ENCODE measurements around the gene EIF3A.
A peak's percentile ranks its signal among the peaks of the same experiment; 100 is the strongest.
"Not testable (repeated sequence)": the region's sequence is repeated elsewhere in the genome, so short reads cannot be mapped to it uniquely, and the experiment has no call there.

EIF3A gene

GRCh38 chr10:119101366-119102098 lies 20.9 kb upstream of the EIF3A start:
- DNase-seq, result peak in 1 of 3 experiments; percentile 26

GRCh38 chr10:119100434-119101238 lies 20.0 kb upstream of the EIF3A start:
- no peak for DNase-seq

GRCh38 chr10:119098576-119098975 lies 18.0 kb upstream of the EIF3A start:
- no peak for DNase-seq

GRCh38 chr10:119096641-119097415 lies 16.2 kb upstream of the EIF3A start:
- not testable (repeated sequence) for DNase-seq

- DNase-seq, result no peak
Observed at GRCh38 chr10:119095640-119096039, 15.0 kb upstream of the EIF3A start.

- DNase-seq, result no peak
Observed at GRCh38 chr10:119090968-119091367, 10.4 kb upstream of the EIF3A start.

GRCh38 chr10:119090026-119090795 lies 9.6 kb upstream of the EIF3A start:
- no peak for DNase-seq

GRCh38 chr10:119087271-119087882 lies 6.8 kb upstream of the EIF3A start:
- DNase-seq, result peak in 1 of 3 experiments; percentile 27

GRCh38 chr10:119084896-119085295 lies 4.3 kb upstream of the EIF3A start:
- DNase-seq, result no peak

GRCh38 chr10:119079599-119080520 lies 757 bp downstream of the EIF3A start:
- peak in 2 of 3 experiments; percentile 12 to 69 for DNase-seq

GRCh38 chr10:119078422-119079179 lies 2.0 kb downstream of the EIF3A start:
- DNase-seq, result no peak

GRCh38 chr10:119073584-119073983 lies 7.0 kb downstream of the EIF3A start:
- DNase-seq, result no peak

GRCh38 chr10:119070395-119071165 lies 10.0 kb downstream of the EIF3A start:
- DNase-seq, result no peak

- no peak for DNase-seq
Observed at GRCh38 chr10:119061926-119062325, 18.7 kb downstream of the EIF3A start.

GRCh38 chr10:119061352-119061751 lies 19.3 kb downstream of the EIF3A start:
- DNase-seq, result no peak

- DNase-seq, result no peak
Observed at GRCh38 chr10:119060107-119060506, 20.5 kb downstream of the EIF3A start.

GRCh38 chr10:119059557-119059956 lies 21.1 kb downstream of the EIF3A start:
- no peak for DNase-seq

- no peak for DNase-seq
Observed at GRCh38 chr10:119058010-119058409, 22.6 kb downstream of the EIF3A start.

- no peak for DNase-seq
Observed at GRCh38 chr10:119055472-119055871, 25.1 kb downstream of the EIF3A start.

All from NCI-H1417 (cell line).